HG03175 (cell line): ENCODE results near the gene PKIG.

ENCODE experiments used
- ATAC-seq: cut with Tn5 transposase; IDR thresholded peaks from one replicate; pipeline ENCODE4 v1.9.1; 2021; ENCODE audit warnings: mild to moderate bottlenecking, moderate library complexity; ENCODE audit not compliant: unreplicated experiment

The PKIG gene

GRCh38 chr20:44637042-44637441 is 54.7 kb downstream of the PKIG start:
- no peak for ATAC-seq

- no peak for ATAC-seq
Measured at GRCh38 chr20:44637522-44638372, 55.4 kb downstream of the PKIG start.

GRCh38 chr20:44640522-44640921 is 58.1 kb downstream of the PKIG start:
- no peak for ATAC-seq

- no peak for ATAC-seq
Measured at GRCh38 chr20:44641325-44641724, 58.9 kb downstream of the PKIG start.

- peak; percentile 26 for ATAC-seq
Measured at GRCh38 chr20:44642203-44643153, 60.1 kb downstream of the PKIG start.

- no peak for ATAC-seq
Measured at GRCh38 chr20:44643154-44643519, 60.8 kb downstream of the PKIG start.

- ATAC-seq = no peak
Measured at GRCh38 chr20:44643596-44644229, 61.3 kb downstream of the PKIG start.

GRCh38 chr20:44644230-44644617 is 61.8 kb downstream of the PKIG start:
- no peak for ATAC-seq

- ATAC-seq = no peak
Measured at GRCh38 chr20:44644667-44645131, 62.3 kb downstream of the PKIG start.

- ATAC-seq = peak; percentile 29
Measured at GRCh38 chr20:44646023-44646640, 63.8 kb downstream of the PKIG start.

- peak; percentile 65 for ATAC-seq
Measured at GRCh38 chr20:44646641-44647274, 64.4 kb downstream of the PKIG start.

- no peak for ATAC-seq
Measured at GRCh38 chr20:44648068-44648467, 65.7 kb downstream of the PKIG start.

- ATAC-seq = no peak
Measured at GRCh38 chr20:44648579-44648978, 66.2 kb downstream of the PKIG start.

GRCh38 chr20:44649126-44649525 is 66.7 kb downstream of the PKIG start:
- ATAC-seq = no peak

GRCh38 chr20:44649976-44650375 is 67.6 kb downstream of the PKIG start:
- ATAC-seq = no peak

- no peak for ATAC-seq
Measured at GRCh38 chr20:44650771-44651433, 68.5 kb downstream of the PKIG start.

GRCh38 chr20:44651434-44651683 is 69.0 kb downstream of the PKIG start:
- ATAC-seq = no peak

- peak; percentile 35 for ATAC-seq
Measured at GRCh38 chr20:44651684-44652423, 69.5 kb downstream of the PKIG start, which contains the start of gene ADA. Gene ADA (minus strand): TSS chr20:44651699. CDS start chr20:44651607, 92 bp downstream.

GRCh38 chr20:44653546-44653945 is 71.2 kb downstream of the PKIG start:
- ATAC-seq = no peak
